Spleen (tissue), 11 donors: Measurements from ENCODE around the gene ATP10D. TPM values are rescaled to one million over a fixed set of nuclear protein-coding genes. Genes with fewer than 3 reads are reported as not detected.
"Not testable (repeated sequence)": the region's sequence is repeated elsewhere in the genome, so short reads cannot be mapped to it uniquely, and the experiment has no call there.

ENCODE experiments used
- DNase-seq: peaks from one replicate; pipeline ENCODE4 v3.0.0-alpha.2; 2020
- H3K27ac ChIP-seq, 8 donors: fragments of 200-600 bp; sonication (generic) in 7 of 8; 1 replicate in 4 of 8; 2 replicates in 4 of 8; pipeline versions ENCODE4 v1.5.0 to v1.8.0; 2016 to 2021; ENCODE audit warnings: inconsistent platforms in 4 of 8, mild to moderate bottlenecking in 4 of 8, moderate library complexity in 1 of 8
- H3K27me3 ChIP-seq, 7 donors: fragments of 200-600 bp; sonication (generic) in 6 of 7; replicated peaks in 1 of 7; 1 replicate in 4 of 7; 2 replicates in 3 of 7; pipeline versions ENCODE4 v1.5.0 to v1.8.0; 2016 to 2021; ENCODE audit warnings: inconsistent platforms in 3 of 7, mild to moderate bottlenecking in 1 of 7
- H3K36me3 ChIP-seq, 6 donors: fragments of 200-600 bp; sonication (generic) in 5 of 6; 1 replicate in 4 of 6; 2 replicates in 2 of 6; pipeline versions ENCODE4 v1.5.0 to v1.8.0; 2016 to 2021; ENCODE audit warnings: inconsistent platforms in 2 of 6
- H3K4me1 ChIP-seq, 6 donors: fragments of 200-600 bp; sonication (generic) in 5 of 6; 1 replicate in 3 of 6; 2 replicates in 3 of 6; pipeline versions ENCODE4 v1.5.0 to v1.8.0; 2016 to 2021; ENCODE audit warnings: inconsistent platforms in 3 of 6
- H3K4me3 ChIP-seq, 8 donors: fragments of 200-600 bp; sonication (generic) in 7 of 8; 1 replicate in 4 of 8; 2 replicates in 4 of 8; pipeline versions ENCODE4 v1.5.0 to v1.8.0; 2016 to 2021; ENCODE audit warnings: inconsistent platforms in 4 of 8, mild to moderate bottlenecking in 4 of 8, moderate library complexity in 2 of 8
- H3K9me3 ChIP-seq, 8 donors: fragments of 200-600 bp; sonication (generic) in 7 of 8; 1 replicate in 4 of 8; 2 replicates in 4 of 8; pipeline versions ENCODE4 v1.5.0 to v1.8.0; 2016 to 2021; ENCODE audit warnings: inconsistent platforms in 4 of 8
- CTCF ChIP-seq, 11 experiments: fragments of 200-600 bp in 7 of 11; fragments of 450-650 bp in 4 of 11; sonication (generic) in 4 of 11; IDR thresholded peaks in 8 of 11; conservative IDR thresholded peaks in 3 of 11; 1 replicate in 7 of 11; 2 replicates in 4 of 11; pipeline versions ENCODE4 v1.4.0 to v1.8.0; 2016 to 2021; ENCODE audit warnings: antibody characterized with exemption in 11 of 11, inconsistent platforms in 4 of 11, mild to moderate bottlenecking in 1 of 11
- POLR2A ChIP-seq, 3 donors: fragments of 450-650 bp; IDR thresholded peaks; one replicate each; pipeline ENCODE4 v1.5.1; 2017; ENCODE audit warnings: antibody characterized with exemption in 3 of 3, mild to moderate bottlenecking in 1 of 3
- POLR2AphosphoS5 ChIP-seq, 3 donors: sonication (generic); formaldehyde crosslinking; IDR thresholded peaks; one replicate each; pipeline ENCODE4 v1.5.1; 2017; ENCODE audit warnings: antibody characterized with exemption in 3 of 3
- WGBS, 5 donors: extraction: QIAGEN DNeasy Blood & Tissue Kit in 3 of 5; methylation state at CpG; one replicate each; pipeline versions ENCODE4 v1.1.5 to v1.1.7; 2013 to 2018; 5-methylcytosine and 5-hydroxymethylcytosine counted together
- intact Hi-C: fragments of 100-400 bp; cut with DNase I; formaldehyde crosslinking; loops from one replicate; pipeline ENCODE4 v1.15.0; 2023; ENCODE audit warnings: low total_unique reads
- polyA plus RNA-seq, 3 donors: library from polyadenylated mRNA; stranded (reverse); fragments of 200-250 nt; gene quantifications; one replicate each; pipeline ENCODE4 v1.2.1, GENCODE V29; 2013
- total RNA-seq, 7 donors: library from RNA; depleted of rRNA in 3 of 7; stranded (reverse); fragments of >200 nt in 3 of 7; fragmentation: NEBNext Ultra II Directional in 4 of 7; extraction: Animal tissue kit (Norgen Biotek cat#: 25700) in 4 of 7; gene quantifications; one replicate each; pipeline versions ENCODE4 v1.1.0 to v1.2.1, GENCODE V29; 2016 to 2021
- donor health status: healthy with polysubstance abuse.
- donor health status: DM: no; HTN: no; CAD: no; lungs with moderate emphysema.
- donor health status: DM: no; HTN: no; CAD: no.
- donor health status: Bipolar disorder and iron deficiency.
- donor health status: healthy.
- donor health status: DM: no; HTN: no; CAD: no.
- donor health status: DM: yes; HTN: yes; CAD: no.

The ATP10D gene
- total and polyA plus RNA-seq, 10 donors: 4.6 to 79.1 (median 51.2) TPM

GRCh38 chr4:47551682-47552081, 66.6 kb downstream of the ATP10D start:
- intact Hi-C loops: no loop called here
- H3K4me1 ChIP-seq: no peaks in the 10 kb centered on the region
- H3K9me3 ChIP-seq: no peaks in the 10 kb centered on the region
- no peaks in the 10 kb centered on the region for H3K27me3 ChIP-seq
- no peak for DNase-seq
- H3K36me3 ChIP-seq: peaks cover 0 to 93% (median 31%) of the 10 kb centered on the region in 6 donors
- H3K4me3 ChIP-seq: no peak overlapping the region
- no peak overlapping the region for H3K27ac ChIP-seq
- TF ChIP-seq CTCF (IDR thresholded peaks at IDR 0.05 in 8 of 11, conservative IDR thresholded peaks at IDR 0.05 in 3 of 11) (no peak), POLR2AphosphoS5 (IDR thresholded peaks at IDR 0.05) (no peak), POLR2A (IDR thresholded peaks at IDR 0.05) (no peak)

- Histone ChIP-seq H3K4me1 (no peaks in the 10 kb centered on the region), H3K4me3 (no peak overlapping the region), H3K27ac (no peak overlapping the region), H3K36me3 (peaks cover 0 to 87% (median 23%) of the 10 kb centered on the region in 6 donors), H3K27me3 (no peaks in the 10 kb centered on the region), H3K9me3 (no peaks in the 10 kb centered on the region)
- no peak for TF ChIP-seq POLR2A (IDR thresholded peaks at IDR 0.05)
- TF ChIP-seq CTCF (IDR thresholded peaks at IDR 0.05 in 8 of 11, conservative IDR thresholded peaks at IDR 0.05 in 3 of 11): no peak
- TF ChIP-seq POLR2AphosphoS5 (IDR thresholded peaks at IDR 0.05): no peak
- intact Hi-C loops: no loop called here
- no peak for DNase-seq
- 87 to 97% (median 89%) methylated on average over 2 of the region's 2 CpGs for WGBS, 5 donors
These were observed 68.5 kb downstream of the ATP10D start for GRCh38 chr4:47553329-47554125.

- peaks cover 0 to 87% (median 15%) of the 10 kb centered on the region in 6 donors for H3K36me3 ChIP-seq
- DNase-seq, H3K27me3 ChIP-seq, intact Hi-C loops, H3K9me3 ChIP-seq, H3K4me3 ChIP-seq, H3K4me1 ChIP-seq, H3K27ac ChIP-seq: not testable (repeated sequence)
- WGBS, 5 donors: 80 to 99% (median 96%) methylated on average over 3 of the region's 3 CpGs
These were observed 70.8 kb downstream of the ATP10D start for GRCh38 chr4:47555920-47556319.

- no peaks in the 10 kb centered on the region for H3K4me1 ChIP-seq
- WGBS, 5 donors: 96 to 100% (median 99%) methylated on average over 2 of the region's 2 CpGs
- TF ChIP-seq POLR2A (IDR thresholded peaks at IDR 0.05): no peak
- no peak for TF ChIP-seq POLR2AphosphoS5 (IDR thresholded peaks at IDR 0.05)
- DNase-seq: no peak
- H3K9me3 ChIP-seq: no peaks in the 10 kb centered on the region
- no peak overlapping the region for H3K27ac ChIP-seq
- intact Hi-C loops: no loop called here
- no peaks in the 10 kb centered on the region for H3K27me3 ChIP-seq
- H3K4me3 ChIP-seq: no peak overlapping the region
- peaks cover 0 to 85% (median 21%) of the 10 kb centered on the region in 6 donors for H3K36me3 ChIP-seq
These were observed 72.2 kb downstream of the ATP10D start for GRCh38 chr4:47557255-47557654.

- no peaks in the 10 kb centered on the region for H3K9me3 ChIP-seq
- H3K36me3 ChIP-seq: peaks cover 0 to 78% (median 15%) of the 10 kb centered on the region in 6 donors
- peak overlapping the region in 1 of 8 donors; percentile 18 for H3K27ac ChIP-seq
- TF ChIP-seq POLR2A (IDR thresholded peaks at IDR 0.05): no peak
- no peak for TF ChIP-seq POLR2AphosphoS5 (IDR thresholded peaks at IDR 0.05)
- TF ChIP-seq CTCF (IDR thresholded peaks at IDR 0.05 in 8 of 11, conservative IDR thresholded peaks at IDR 0.05 in 3 of 11): no peak
- no peaks in the 10 kb centered on the region for H3K27me3 ChIP-seq
- intact Hi-C loops: loop anchor here (10.0 kb wide), 1 partner anchor 96 kb away; the partner anchor contains the start of gene COMMD8
- 95 to 100% (median 97%) methylated on average over 1 of the region's 1 CpG for WGBS, 5 donors
- H3K4me3 ChIP-seq: no peak overlapping the region
- H3K4me1 ChIP-seq: peaks cover 0 to 11% (median 8%) of the 10 kb centered on the region in 6 donors
- no peak for DNase-seq
These were observed 75.6 kb downstream of the ATP10D start for GRCh38 chr4:47560682-47561081.
